Measurements from ENCODE around the gene PCDHGC3. TPM values are rescaled to one million over a fixed set of nuclear protein-coding genes. Genes with fewer than 3 reads are reported as not detected.

PCDHGC3 gene
- total RNA-seq, 2 experiments from 2014 or later, result not detected

DNA sequence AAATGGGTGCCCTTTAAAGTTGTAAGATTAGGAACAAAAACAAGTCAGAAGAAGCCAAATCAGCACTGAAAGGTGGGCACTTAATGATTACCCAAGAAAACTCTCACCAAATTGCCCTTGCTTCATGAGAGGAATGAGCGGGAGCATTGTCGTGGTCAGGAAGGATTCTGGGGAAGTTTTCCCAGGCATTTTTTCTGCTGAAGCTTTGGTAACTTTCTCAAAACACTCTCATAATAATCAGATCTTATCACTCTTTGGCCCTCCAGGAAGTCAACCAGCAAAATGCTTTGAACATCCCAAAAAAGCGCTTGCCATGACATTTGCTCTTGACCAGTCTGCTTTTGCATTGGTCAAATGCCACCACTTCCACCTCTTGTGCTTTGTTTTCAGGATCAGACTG is 10.4 kb upstream of the PCDHGC3 start:
- Mint-ChIP-seq H3K4me1 (ENCODE audit: low read depth) (no peaks in the 10 kb centered on the region), H3K27me3 (peaks cover 15% of the 10 kb centered on the region), H3K9me3 (no peaks in the 10 kb centered on the region), H3K27ac (no peak overlapping the region), H3K36me3 (no peaks in the 10 kb centered on the region), H3K4me3 (no peak overlapping the region)
- ChIA-PET CTCF (no interaction called here), POLR2A (no interaction called here)
- DNase-seq, result no peak
- intact Hi-C loops (cut with micrococcal nuclease), result no loop called here

DNA sequence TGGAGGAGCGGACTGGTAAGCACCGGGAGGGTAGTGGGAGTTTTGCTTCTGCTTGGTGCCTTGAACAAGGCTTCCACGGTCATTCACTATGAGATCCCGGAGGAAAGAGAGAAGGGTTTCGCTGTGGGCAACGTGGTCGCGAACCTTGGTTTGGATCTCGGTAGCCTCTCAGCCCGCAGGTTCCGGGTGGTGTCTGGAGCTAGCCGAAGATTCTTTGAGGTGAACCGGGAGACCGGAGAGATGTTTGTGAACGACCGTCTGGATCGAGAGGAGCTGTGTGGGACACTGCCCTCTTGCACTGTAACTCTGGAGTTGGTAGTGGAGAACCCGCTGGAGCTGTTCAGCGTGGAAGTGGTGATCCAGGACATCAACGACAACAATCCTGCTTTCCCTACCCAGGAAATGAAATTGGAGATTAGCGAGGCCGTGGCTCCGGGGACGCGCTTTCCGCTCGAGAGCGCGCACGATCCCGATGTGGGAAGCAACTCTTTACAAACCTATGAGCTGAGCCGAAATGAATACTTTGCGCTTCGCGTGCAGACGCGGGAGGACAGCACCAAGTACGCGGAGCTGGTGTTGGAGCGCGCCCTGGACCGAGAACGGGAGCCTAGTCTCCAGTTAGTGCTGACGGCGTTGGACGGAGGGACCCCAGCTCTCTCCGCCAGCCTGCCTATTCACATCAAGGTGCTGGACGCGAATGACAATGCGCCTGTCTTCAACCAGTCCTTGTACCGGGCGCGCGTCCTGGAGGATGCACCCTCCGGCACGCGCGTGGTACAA is 556 bp downstream of the PCDHGC3 start:
- ChIA-PET CTCF (interaction anchor here (1.0 to 1.8 kb wide), 8 partner anchors 9 to 81 kb away, joined by 3 to 22 read pairs (median 4); partner anchors contain the start of gene PCDHGC4), POLR2A (interaction anchor here (1.6 kb wide), 1 partner anchor 9 kb away, joined by 4 read pairs; no protein-coding TSS in a partner anchor)
- peaks cover 50% of the 10 kb centered on the region for H3K27me3 Mint-ChIP-seq
- peaks cover 20% of the 10 kb centered on the region for H3K4me1 Mint-ChIP-seq (ENCODE audit: low read depth)
- intact Hi-C loops (cut with micrococcal nuclease), result loop anchor here (5.0 kb wide), 2 partner anchors 54 to 86 kb away; partner anchors contain the start of gene PCDHGA11
- H3K9me3 Mint-ChIP-seq, result no peaks in the 10 kb centered on the region
- DNase-seq, result no peak
- H3K27ac Mint-ChIP-seq, result no peak overlapping the region
- no peaks in the 10 kb centered on the region for H3K36me3 Mint-ChIP-seq
- peak overlapping the region; percentile 79 for H3K4me3 Mint-ChIP-seq

DNA sequence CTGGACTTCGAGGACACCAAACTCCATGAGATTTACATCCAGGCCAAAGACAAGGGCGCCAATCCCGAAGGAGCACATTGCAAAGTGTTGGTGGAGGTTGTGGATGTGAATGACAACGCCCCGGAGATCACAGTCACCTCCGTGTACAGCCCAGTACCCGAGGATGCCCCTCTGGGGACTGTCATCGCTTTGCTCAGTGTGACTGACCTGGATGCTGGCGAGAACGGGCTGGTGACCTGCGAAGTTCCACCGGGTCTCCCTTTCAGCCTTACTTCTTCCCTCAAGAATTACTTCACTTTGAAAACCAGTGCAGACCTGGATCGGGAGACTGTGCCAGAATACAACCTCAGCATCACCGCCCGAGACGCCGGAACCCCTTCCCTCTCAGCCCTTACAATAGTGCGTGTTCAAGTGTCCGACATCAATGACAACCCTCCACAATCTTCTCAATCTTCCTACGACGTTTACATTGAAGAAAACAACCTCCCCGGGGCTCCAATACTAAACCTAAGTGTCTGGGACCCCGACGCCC is 1.3 kb downstream of the PCDHGC3 start:
- peak overlapping the region; percentile 79 for H3K4me3 Mint-ChIP-seq
- H3K27me3 Mint-ChIP-seq, result peaks cover 51% of the 10 kb centered on the region
- ChIA-PET CTCF (interaction anchor here (1.0 to 1.8 kb wide), 6 partner anchors 8 to 81 kb away, joined by 3 to 22 read pairs (median 5); partner anchors contain the start of gene PCDHGC4), POLR2A (no interaction called here)
- DNase-seq, result no peak
- no peaks in the 10 kb centered on the region for H3K36me3 Mint-ChIP-seq
- peaks cover 20% of the 10 kb centered on the region for H3K4me1 Mint-ChIP-seq (ENCODE audit: low read depth)
- H3K27ac Mint-ChIP-seq, result no peak overlapping the region
- H3K9me3 Mint-ChIP-seq, result no peaks in the 10 kb centered on the region
- intact Hi-C loops (cut with micrococcal nuclease), result loop anchor here (5.0 kb wide), 2 partner anchors 55 to 85 kb away; partner anchors contain the start of gene PCDHGA11

DNA sequence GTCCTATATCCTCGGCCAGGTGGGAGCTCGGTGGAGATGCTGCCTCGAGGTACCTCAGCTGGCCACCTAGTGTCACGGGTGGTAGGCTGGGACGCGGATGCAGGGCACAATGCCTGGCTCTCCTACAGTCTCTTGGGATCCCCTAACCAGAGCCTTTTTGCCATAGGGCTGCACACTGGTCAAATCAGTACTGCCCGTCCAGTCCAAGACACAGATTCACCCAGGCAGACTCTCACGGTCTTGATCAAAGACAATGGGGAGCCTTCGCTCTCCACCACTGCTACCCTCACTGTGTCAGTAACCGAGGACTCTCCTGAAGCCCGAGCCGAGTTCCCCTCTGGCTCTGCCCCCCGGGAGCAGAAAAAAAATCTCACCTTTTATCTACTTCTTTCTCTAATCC is 2.0 kb downstream of the PCDHGC3 start:
- Mint-ChIP-seq H3K27ac (no peak overlapping the region), H3K4me3 (no peak overlapping the region), H3K9me3 (no peaks in the 10 kb centered on the region), H3K4me1 (ENCODE audit: low read depth) (peaks cover 20% of the 10 kb centered on the region), H3K36me3 (no peaks in the 10 kb centered on the region), H3K27me3 (peaks cover 56% of the 10 kb centered on the region)
- intact Hi-C loops (cut with micrococcal nuclease), result loop anchor here (5.0 kb wide), 2 partner anchors 56 to 84 kb away; partner anchors contain the start of gene PCDHGA11
- ChIA-PET CTCF (interaction anchor here (0.7 to 1.3 kb wide), 3 partner anchors 46 to 71 kb away, joined by 3 to 4 read pairs (median 3); partner anchors contain the start of gene PCDHGA12), POLR2A (no interaction called here)
- no peak for DNase-seq

DNA sequence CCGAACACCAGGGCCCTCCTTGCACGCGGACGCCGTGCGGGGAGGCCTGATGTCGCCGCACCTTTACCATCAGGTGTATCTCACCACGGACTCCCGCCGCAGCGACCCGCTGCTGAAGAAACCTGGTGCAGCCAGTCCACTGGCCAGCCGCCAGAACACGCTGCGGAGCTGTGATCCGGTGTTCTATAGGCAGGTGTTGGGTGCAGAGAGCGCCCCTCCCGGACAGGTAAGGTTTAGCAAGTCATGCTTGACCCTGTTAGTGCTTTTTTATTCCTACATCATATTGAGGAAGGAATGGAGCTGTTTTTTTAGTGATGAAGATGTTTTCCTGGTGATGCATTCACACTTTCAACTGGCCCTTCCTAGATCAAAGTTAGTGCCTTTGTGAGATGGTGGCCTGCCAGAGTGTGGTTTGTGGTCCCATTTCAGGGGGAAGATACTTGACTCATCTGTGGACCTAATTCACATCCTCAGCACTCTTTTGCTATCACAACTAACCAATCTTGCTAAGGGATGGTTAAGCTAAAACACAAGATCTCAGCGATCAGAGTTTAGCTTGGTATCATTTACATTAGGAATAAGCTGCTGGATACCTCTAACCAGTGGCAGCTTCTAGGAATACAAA is 2.7 kb downstream of the PCDHGC3 start:
- no peak overlapping the region for H3K4me3 Mint-ChIP-seq
- no peak for DNase-seq
- intact Hi-C loops (cut with micrococcal nuclease), result loop anchor here (5.0 kb wide), 2 partner anchors 56 to 84 kb away; partner anchors contain the start of gene PCDHGA11
- H3K4me1 Mint-ChIP-seq (ENCODE audit: low read depth), result peaks cover 20% of the 10 kb centered on the region
- ChIA-PET CTCF (interaction anchor here (0.6 to 1.3 kb wide), 7 partner anchors 17 to 89 kb away, joined by 3 to 4 read pairs (median 3); partner anchors contain the start of genes PCDHGA10 and PCDHGA12), POLR2A (no interaction called here)
- no peaks in the 10 kb centered on the region for H3K36me3 Mint-ChIP-seq
- H3K27ac Mint-ChIP-seq, result no peak overlapping the region
- H3K9me3 Mint-ChIP-seq, result no peaks in the 10 kb centered on the region
- H3K27me3 Mint-ChIP-seq, result peaks cover 61% of the 10 kb centered on the region

DNA sequence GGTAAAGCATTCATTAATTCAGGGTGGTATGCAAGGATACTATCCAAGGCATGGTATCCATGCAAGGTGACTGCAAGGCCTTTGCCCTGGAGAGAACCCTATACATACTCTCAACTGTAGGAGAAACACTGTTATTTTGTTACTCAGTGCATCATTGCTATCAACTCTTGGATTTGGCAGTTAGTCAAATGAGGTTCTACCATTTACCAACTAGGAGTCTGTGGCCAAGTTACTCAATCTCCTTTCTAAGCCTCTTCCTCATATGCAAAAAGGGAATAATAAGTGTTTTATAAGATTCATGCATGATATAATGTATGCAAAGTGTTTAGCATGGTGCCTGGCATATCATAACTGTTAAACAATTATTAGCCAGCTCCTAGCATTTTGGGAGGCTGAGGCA is 4.0 kb downstream of the PCDHGC3 start:
- Mint-ChIP-seq H3K27ac (no peak overlapping the region), H3K4me1 (ENCODE audit: low read depth) (peaks cover 23% of the 10 kb centered on the region), H3K9me3 (no peaks in the 10 kb centered on the region), H3K36me3 (no peaks in the 10 kb centered on the region), H3K27me3 (peaks cover 72% of the 10 kb centered on the region), H3K4me3 (no peak overlapping the region)
- ChIA-PET CTCF (interaction anchor here (1.7 kb wide), 1 partner anchor 31 kb away, joined by 6 read pairs; no protein-coding TSS in a partner anchor), POLR2A (no interaction called here)
- intact Hi-C loops (cut with micrococcal nuclease), result loop anchor here (5.0 kb wide), 2 partner anchors 57 to 83 kb away; partner anchors contain the start of gene PCDHGA11
- DNase-seq, result no peak

DNA sequence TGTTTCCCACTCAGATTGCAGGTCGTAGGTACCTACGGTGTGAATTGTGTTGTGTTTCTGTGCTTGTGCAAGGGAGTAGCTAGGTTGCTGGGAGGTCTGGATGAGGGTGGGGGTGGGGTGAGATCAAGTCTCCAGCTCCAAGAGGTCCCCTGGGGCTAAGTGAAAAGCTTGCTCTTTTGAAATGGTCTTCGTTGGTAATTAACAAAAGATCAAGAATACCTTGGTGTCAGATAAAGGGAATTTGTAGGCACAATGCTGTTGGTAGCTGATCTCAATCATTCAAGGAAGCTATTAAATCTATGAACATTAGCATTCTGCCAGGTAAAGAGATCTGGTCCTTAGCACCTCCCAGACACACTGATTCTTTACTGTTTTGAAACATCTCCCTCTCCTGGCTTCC is 8.1 kb downstream of the PCDHGC3 start:
- Mint-ChIP-seq H3K9me3 (no peaks in the 10 kb centered on the region), H3K27me3 (peaks cover 71% of the 10 kb centered on the region), H3K4me1 (ENCODE audit: low read depth) (peaks cover 10% of the 10 kb centered on the region), H3K36me3 (no peaks in the 10 kb centered on the region), H3K4me3 (no peak overlapping the region), H3K27ac (no peak overlapping the region)
- CTCF ChIA-PET, result interaction anchor here (0.6 to 1.6 kb wide), 5 partner anchors 9 to 72 kb away, joined by 3 to 6 read pairs (median 4); partner anchors contain the start of gene PCDHGA11
- intact Hi-C loops (cut with micrococcal nuclease), result no loop called here
- no peak for DNase-seq
- POLR2A ChIA-PET, result no interaction called here

DNA sequence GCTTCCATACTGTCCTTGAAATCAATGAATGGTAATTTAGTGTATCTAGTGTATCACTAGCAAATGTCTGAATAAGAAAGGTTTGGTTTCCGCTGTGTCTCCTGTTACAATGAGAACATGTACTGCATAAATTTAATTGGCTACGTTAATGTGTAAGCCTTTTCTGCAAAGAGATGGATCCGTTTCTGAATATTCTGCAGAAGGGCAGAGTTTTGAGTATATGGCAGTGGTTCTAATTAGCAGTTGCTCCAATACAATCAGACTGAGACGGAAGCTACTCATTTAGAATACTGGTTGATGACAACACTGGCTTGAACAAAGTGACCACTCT is 8.5 kb downstream of the PCDHGC3 start:
- Mint-ChIP-seq H3K27me3 (peaks cover 72% of the 10 kb centered on the region), H3K27ac (no peak overlapping the region), H3K9me3 (no peaks in the 10 kb centered on the region), H3K4me3 (no peak overlapping the region), H3K36me3 (no peaks in the 10 kb centered on the region), H3K4me1 (ENCODE audit: low read depth) (peaks cover 10% of the 10 kb centered on the region)
- POLR2A ChIA-PET, result no interaction called here
- intact Hi-C loops (cut with micrococcal nuclease), result no loop called here
- CTCF ChIA-PET, result interaction anchor here (0.6 to 1.6 kb wide), 7 partner anchors 9 to 72 kb away, joined by 3 to 6 read pairs (median 4); partner anchors contain the start of gene PCDHGA11
- DNase-seq, result no peak

DNA sequence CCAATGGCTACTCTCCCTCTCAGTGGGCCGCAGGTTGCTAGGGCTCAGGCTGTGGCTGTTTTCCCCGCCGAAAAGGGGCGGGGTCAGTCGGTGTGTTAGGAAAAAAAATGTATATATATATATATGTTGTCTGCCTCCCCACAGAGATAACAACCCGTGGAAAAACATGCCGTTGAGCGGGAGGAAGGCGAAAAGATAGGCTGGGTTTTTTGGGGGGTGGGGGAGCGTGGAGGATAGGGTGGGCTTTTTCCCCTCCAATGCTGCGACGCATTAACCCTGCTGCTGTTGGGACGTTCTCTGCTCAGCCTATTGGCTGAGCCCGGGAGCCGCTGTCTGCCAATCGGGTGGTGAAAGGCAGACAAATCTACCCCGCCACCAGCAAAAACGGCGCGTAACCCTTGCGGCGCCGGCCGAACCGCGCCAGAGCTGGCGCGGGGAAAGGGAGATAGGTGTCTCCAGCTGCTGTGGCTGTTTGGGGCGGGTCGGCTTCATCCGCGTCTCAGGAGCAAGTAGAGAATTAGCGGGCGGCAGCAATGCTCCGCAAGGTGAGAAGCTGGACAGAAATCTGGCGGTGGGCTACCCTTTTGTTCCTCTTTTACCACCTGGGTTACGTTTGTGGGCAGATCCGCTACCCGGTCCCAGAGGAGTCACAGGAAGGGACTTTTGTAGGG is 9.0 kb downstream of the PCDHGC3 start, which contains the start of gene PCDHGC4:
Gene PCDHGC4, plus strand, starts transcription at position 390 of the 671 bp plus-strand sequence. Its CDS starts 144 bp downstream, at position 534.
- Mint-ChIP-seq H3K4me3 (no peak within 1 kb of the TSS), H3K4me1 (ENCODE audit: low read depth) (peaks cover 10% of the 10 kb centered on the region), H3K36me3 (no peaks in the 10 kb centered on the region), H3K27me3 (peaks cover 71% of the 10 kb centered on the region), H3K27ac (no peak within 1 kb of the TSS), H3K9me3 (no peaks in the 10 kb centered on the region)
- ChIA-PET CTCF (interaction anchor here (0.6 to 1.6 kb wide), 7 partner anchors 8 to 64 kb away, joined by 3 to 6 read pairs (median 4); partner anchors contain the start of genes PCDHGA11 and PCDHGC3), POLR2A (interaction anchor here (1.0 kb wide), 1 partner anchor 9 kb away, joined by 4 read pairs; the partner anchor contains the start of gene PCDHGC3)
- intact Hi-C loops (cut with micrococcal nuclease), result no loop called here
- no peak for DNase-seq

DNA sequence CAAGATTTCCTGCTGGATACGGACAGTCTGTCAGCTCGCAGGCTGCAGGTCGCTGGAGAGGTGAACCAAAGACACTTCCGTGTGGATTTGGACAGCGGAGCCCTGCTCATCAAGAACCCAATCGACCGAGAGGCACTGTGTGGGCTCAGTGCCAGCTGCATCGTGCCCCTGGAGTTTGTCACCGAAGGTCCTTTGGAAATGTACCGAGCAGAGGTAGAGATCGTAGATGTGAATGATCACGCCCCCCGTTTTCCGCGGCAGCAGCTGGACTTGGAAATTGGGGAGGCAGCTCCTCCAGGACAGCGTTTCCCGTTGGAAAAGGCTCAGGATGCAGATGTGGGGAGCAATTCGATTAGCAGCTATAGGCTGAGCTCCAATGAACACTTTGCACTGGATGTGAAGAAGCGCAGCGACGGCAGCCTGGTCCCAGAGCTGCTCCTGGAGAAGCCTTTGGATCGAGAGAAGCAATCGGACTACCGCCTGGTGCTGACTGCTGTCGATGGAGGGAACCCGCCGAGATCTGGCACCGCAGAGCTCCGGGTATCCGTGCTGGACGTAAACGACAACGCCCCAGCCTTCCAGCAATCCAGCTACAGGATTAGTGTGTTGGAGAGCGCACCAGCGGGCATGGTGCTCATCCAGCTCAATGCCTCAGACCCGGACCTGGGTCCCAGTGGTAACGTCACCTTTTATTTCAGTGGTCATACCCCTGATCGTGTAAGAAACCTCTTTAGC is 9.7 kb downstream of the PCDHGC3 start:
- no peak for DNase-seq
- intact Hi-C loops (cut with micrococcal nuclease), result no loop called here
- Mint-ChIP-seq H3K4me3 (no peak overlapping the region), H3K36me3 (no peaks in the 10 kb centered on the region), H3K9me3 (no peaks in the 10 kb centered on the region), H3K27ac (no peak overlapping the region), H3K27me3 (peaks cover 75% of the 10 kb centered on the region), H3K4me1 (ENCODE audit: low read depth) (peaks cover 10% of the 10 kb centered on the region)
- ChIA-PET POLR2A (interaction anchor here (1.0 kb wide), 1 partner anchor 10 kb away, joined by 4 read pairs; the partner anchor contains the start of gene PCDHGC3), CTCF (interaction anchor here (0.9 to 1.6 kb wide), 4 partner anchors 9 to 41 kb away, joined by 3 to 6 read pairs (median 4); partner anchors contain the start of gene PCDHGC3)

DNA sequence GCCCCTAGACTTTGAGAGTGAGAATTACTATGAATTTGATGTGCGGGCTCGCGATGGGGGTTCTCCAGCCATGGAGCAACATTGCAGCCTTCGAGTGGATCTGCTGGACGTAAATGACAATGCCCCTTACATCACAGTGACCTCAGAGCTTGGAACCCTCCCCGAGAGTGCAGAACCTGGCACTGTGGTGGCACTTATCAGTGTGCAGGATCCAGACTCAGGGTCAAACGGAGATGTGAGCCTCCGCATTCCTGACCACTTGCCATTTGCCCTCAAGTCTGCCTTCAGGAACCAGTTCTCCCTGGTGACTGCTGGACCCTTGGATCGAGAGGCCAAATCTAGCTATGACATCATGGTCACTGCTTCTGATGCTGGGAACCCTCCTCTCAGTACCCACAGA is 10.3 kb downstream of the PCDHGC3 start:
- no peak overlapping the region for H3K27ac Mint-ChIP-seq
- no peaks in the 10 kb centered on the region for H3K36me3 Mint-ChIP-seq
- no peaks in the 10 kb centered on the region for H3K9me3 Mint-ChIP-seq
- ChIA-PET POLR2A (interaction anchor here (1.0 kb wide), 1 partner anchor 10 kb away, joined by 4 read pairs; the partner anchor contains the start of gene PCDHGC3), CTCF (interaction anchor here (0.9 to 1.6 kb wide), 5 partner anchors 10 to 116 kb away, joined by 3 to 6 read pairs (median 4); partner anchors contain the start of genes PCDHGB3 and PCDHGC3)
- H3K27me3 Mint-ChIP-seq, result peaks cover 77% of the 10 kb centered on the region
- DNase-seq, result no peak
- peaks cover 10% of the 10 kb centered on the region for H3K4me1 Mint-ChIP-seq (ENCODE audit: low read depth)
- intact Hi-C loops (cut with micrococcal nuclease), result no loop called here
- H3K4me3 Mint-ChIP-seq, result no peak overlapping the region
